Epithelial cell of esophagus (primary cell): ENCODE data around the gene GPATCH1.
"Not testable (repeated sequence)": the region's sequence is repeated elsewhere in the genome, so short reads cannot be mapped to it uniquely, and the experiment has no call there.

Source experiments
- DNase-seq: peaks from one replicate; pipeline ENCODE4 v3.0.0; 2010; ENCODE audit warnings: low read depth
- H3K4me3 ChIP-seq: 2 replicates; pipeline ENCODE4 v1.5.1; 2011; ENCODE audit warnings: mild to moderate bottlenecking, low read length, control low read depth
- TF ChIP-seq, protein P1 (sequence below): IDR thresholded peaks from 2 replicates; pipeline ENCODE4 v1.5.1; 2011; ENCODE audit warnings: low read depth, mild to moderate bottlenecking, low read length, control low read depth, inconsistent platforms; ENCODE audit not compliant: insufficient read depth; ENCODE audit errors: missing control alignments

Gene GPATCH1

DNA sequence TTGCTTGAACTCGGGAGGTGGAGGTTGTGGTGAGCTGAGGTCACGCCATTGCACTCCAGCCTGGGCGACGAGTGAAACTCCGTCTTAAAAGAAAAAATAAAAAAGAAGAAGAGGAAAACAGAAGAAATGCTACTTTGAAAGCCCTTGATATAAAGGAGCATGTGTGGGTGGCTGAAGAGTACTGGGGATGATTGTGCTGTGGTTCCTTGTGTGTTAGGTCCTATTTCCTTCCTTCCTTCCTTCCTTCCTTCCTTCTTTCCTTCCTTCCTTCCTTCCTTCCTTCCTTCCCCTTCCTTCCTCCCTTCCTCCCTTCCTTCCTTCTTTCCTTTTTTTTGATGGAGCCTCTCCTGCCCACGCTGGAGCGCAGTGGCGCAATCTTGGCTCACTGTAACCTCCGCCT, 65.2 kb downstream of the GPATCH1 start:
- no peak overlapping the region for H3K4me3 ChIP-seq
- TF ChIP-seq, protein P1, sequence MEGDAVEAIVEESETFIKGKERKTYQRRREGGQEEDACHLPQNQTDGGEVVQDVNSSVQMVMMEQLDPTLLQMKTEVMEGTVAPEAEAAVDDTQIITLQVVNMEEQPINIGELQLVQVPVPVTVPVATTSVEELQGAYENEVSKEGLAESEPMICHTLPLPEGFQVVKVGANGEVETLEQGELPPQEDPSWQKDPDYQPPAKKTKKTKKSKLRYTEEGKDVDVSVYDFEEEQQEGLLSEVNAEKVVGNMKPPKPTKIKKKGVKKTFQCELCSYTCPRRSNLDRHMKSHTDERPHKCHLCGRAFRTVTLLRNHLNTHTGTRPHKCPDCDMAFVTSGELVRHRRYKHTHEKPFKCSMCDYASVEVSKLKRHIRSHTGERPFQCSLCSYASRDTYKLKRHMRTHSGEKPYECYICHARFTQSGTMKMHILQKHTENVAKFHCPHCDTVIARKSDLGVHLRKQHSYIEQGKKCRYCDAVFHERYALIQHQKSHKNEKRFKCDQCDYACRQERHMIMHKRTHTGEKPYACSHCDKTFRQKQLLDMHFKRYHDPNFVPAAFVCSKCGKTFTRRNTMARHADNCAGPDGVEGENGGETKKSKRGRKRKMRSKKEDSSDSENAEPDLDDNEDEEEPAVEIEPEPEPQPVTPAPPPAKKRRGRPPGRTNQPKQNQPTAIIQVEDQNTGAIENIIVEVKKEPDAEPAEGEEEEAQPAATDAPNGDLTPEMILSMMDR = no peak
- DNase-seq = no peak

DNA sequence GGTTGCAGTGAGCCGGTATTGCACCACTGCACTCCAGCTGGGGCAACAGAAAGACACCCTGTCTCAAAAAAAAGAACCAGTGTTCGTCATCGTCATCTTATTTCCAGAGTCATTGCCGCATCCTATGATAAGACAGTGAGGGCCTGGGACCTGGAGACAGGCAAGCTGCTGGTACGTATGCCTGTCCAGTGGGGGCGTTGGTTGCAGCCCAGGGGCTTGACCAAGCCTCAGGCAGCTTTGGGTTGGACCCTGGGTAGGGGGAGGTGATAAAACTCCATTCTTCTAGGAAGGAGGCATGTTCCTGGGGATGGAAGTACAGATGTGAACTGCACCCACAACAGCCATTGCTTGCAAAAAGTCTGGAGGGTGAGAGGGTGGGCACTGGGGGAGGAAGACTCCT, 66.6 kb downstream of the GPATCH1 start:
- TF ChIP-seq, protein P1 = no peak
- H3K4me3 ChIP-seq = no peak overlapping the region
- DNase-seq = no peak

DNA sequence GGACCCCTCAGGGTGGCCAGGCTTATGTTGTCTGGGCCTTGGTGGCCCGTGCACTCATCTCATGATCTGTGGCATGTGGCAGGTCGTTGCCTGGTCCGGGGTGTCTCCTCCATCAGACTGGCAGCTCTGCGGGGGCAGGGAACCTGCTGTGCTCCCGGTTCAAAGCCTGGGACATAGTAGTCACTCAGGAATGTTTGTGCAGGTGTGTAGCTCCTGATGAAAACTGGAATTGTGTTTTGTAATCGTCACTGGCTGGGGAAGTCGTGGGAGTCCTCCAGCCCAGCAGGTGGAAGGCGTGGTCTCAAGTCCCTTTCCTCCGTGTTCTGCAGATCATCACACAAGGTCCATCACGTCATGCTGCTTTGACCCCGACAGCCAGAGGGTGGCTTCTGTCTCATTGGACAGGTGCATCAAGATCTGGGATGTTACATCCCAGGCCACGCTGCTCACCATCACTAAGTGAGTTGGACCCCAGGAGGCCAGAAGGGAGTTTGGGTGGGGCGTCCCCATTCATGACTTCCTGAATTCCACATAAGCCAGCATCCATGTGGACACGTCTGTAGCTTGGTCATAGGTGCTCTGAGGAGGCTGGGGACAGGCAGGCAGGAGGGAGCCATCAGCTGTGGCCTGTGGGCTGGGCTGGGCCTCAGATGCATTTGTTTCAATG, 70.0 kb downstream of the GPATCH1 start:
- DNase-seq = peak; percentile 32
- TF ChIP-seq, protein P1 = no peak
- H3K4me3 ChIP-seq = no peak overlapping the region

DNA sequence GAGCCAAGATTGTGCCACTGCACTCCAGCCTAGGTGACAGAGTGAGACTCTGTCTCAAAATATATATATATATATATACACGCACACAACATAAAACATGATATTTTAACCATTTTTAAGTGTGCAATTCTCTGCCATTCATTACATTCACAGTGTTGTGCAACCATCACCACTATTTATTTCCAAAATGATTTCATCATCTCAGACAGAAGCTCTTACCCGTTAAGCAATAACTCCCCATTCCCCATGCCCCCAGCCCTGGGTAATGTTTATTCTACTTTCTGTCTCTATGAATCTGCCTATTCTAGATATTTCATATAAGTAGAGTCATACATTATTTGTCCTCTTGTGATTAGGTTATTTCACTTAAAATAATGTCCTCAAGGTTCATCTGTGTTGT, 71.2 kb downstream of the GPATCH1 start:
- TF ChIP-seq, protein P1 = no peak
- DNase-seq = peak; percentile 23
- H3K4me3 ChIP-seq = no peak overlapping the region

DNA sequence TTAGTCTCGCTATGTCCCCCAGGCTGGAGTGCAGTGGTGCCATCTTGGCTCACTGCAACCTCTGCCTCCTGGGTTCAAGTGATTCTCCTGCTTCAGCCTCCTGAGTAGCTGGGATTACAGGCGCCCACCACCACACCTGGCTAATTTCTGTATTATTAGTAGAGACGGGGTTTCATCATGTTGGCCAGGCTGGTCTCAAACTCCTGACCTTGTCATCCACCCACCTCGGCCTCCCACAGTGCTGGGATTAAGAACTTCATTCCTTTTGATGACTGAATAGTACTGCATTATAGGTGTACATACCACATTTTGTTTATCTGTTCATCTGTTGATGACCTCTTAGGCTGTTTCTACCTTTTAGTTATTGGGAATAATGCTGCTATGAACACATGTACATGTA, 71.6 kb downstream of the GPATCH1 start:
- not testable (repeated sequence) for DNase-seq

DNA sequence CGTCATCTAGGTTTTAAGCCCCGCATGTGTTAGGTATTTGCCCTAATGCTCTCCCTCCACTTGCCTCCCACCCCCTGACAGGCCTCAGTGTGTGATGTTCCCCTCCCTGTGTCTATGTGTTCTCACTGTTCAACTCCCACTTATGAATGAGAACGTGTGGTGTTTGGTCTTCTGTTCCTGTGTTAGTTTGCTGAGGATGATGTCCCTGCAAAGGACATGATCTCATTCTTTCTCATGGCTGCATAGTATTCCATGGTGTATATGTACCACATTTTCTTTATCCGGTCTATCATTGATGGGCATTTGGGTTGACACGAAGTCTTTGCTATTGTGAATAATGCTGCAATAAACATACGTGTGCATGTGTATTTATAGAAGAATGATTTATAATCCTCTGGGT, 73.3 kb downstream of the GPATCH1 start:
- H3K4me3 ChIP-seq = not testable (repeated sequence)

More for the DNA sequence above, 71.6 kb downstream of the GPATCH1 start:
- H3K4me3 ChIP-seq = not testable (repeated sequence)

DNA sequence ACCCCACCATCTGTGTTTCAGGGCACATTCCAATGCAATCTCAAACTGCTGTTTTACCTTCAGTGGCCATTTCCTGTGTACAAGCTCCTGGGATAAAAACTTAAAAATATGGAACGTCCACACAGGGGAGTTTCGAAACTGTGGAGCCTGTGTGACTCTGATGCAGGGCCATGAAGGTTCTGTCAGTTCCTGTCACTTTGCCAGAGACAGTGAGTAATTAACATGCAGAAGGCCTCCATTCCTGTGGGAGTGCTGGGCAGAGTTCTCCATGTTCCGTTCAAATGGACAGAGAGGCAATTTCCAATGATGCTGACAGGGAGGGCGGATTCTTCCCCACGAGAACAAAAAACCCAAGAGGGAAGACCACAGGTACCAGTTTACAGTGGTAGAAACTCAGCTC, 75.4 kb downstream of the GPATCH1 start:
- TF ChIP-seq, protein P1 = no peak
- no peak overlapping the region for H3K4me3 ChIP-seq
- DNase-seq = peak; percentile 47

More for the DNA sequence above, 73.3 kb downstream of the GPATCH1 start:
- DNase-seq = not testable (repeated sequence)

DNA sequence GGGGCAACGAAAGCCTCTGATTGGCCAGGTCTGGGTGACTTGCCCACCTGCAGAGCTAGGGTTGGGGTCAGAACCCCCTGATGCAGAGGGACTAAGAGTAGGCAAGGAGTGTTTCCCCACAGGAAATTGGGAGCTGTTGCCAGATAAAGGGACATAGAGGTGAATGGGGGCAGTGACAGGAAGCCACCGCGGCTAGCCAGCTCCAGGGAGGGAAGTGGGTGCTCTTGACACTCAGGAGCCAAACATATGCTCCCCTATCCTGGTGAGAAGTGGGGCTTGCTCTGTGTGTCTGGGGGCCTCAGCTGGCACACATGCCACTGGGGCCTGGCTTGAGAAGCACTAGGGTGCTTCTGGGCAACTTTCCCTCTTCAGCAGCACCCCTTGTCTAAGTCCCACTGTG, 76.9 kb downstream of the GPATCH1 start:
- TF ChIP-seq, protein P1 = no peak
- no peak overlapping the region for H3K4me3 ChIP-seq
- no peak for DNase-seq
